Esophagus squamous epithelium (tissue), 5 donors: ENCODE measurements around the gene CTNND2. TPM values are rescaled to one million over a fixed set of nuclear protein-coding genes. Genes with fewer than 3 reads are reported as not detected.

Source experiments
- DNase-seq: peaks from one replicate; lab custom pipeline; 2025; lab: John Stamatoyannopoulos, UW
- H3K27ac ChIP-seq, 4 donors: fragments of 200-600 bp; sonication (generic); one replicate each; pipeline ENCODE4 v1.5.1; 2016 to 2019; ENCODE audit warnings: mild to moderate bottlenecking in 1 of 4
- H3K27me3 ChIP-seq, 4 donors: fragments of 200-600 bp; sonication (generic); 1 replicate in 3 of 4; 2 replicates in 1 of 4; pipeline versions ENCODE4 v1.5.1 to v1.6.0; 2017 to 2021; ENCODE audit warnings: antibody characterized with exemption in 1 of 4
- H3K36me3 ChIP-seq, 3 donors: fragments of 200-600 bp; sonication (generic); one replicate each; pipeline ENCODE4 v1.5.1; 2016 to 2019
- H3K4me1 ChIP-seq, 3 donors: fragments of 200-600 bp; sonication (generic); one replicate each; pipeline ENCODE4 v1.5.1; 2017 to 2019
- H3K4me3 ChIP-seq, 4 donors: fragments of 200-600 bp; sonication (generic); 1 replicate in 3 of 4; 2 replicates in 1 of 4; pipeline ENCODE4 v1.5.1; 2016 to 2019; ENCODE audit warnings: mild to moderate bottlenecking in 2 of 4, moderate library complexity in 1 of 4
- H3K9me3 ChIP-seq, 3 donors: fragments of 200-600 bp; sonication (generic); one replicate each; pipeline ENCODE4 v1.5.1; 2016 to 2019
- POLR2A ChIP-seq, 4 donors: fragments of 450-650 bp; IDR thresholded peaks; one replicate each; pipeline ENCODE4 v1.6.1; 2017; ENCODE audit warnings: antibody characterized with exemption in 4 of 4, mild to moderate bottlenecking in 4 of 4, moderate library complexity in 3 of 4
- WGBS, 2 donors: methylation state at CpG; one replicate each; pipeline ENCODE4 v1.1.5; 2018; 5-methylcytosine and 5-hydroxymethylcytosine counted together
- intact Hi-C: fragments of 100-400 bp; cut with DNase I; formaldehyde crosslinking; loops from one replicate; pipeline ENCODE4 v1.15.0; 2022
- total RNA-seq, 4 donors: library from RNA; depleted of rRNA; stranded (reverse); fragments of >200 nt; gene quantifications; one replicate each; pipeline ENCODE4 v1.1.0, GENCODE V29; 2016
- TF ChIP-seq, protein P1 (sequence below), 6 experiments: fragments of 450-650 bp in 4 of 6; fragments of 200-600 bp in 2 of 6; sonication (generic) in 2 of 6; IDR thresholded peaks; one replicate each; pipeline ENCODE4 v1.5.1; 2016 to 2019; ENCODE audit warnings: antibody characterized with exemption in 6 of 6, mild to moderate bottlenecking in 4 of 6, moderate library complexity in 4 of 6
- donor health status: DM: yes; HTN: yes; CAD: no.

CTNND2 gene
- total RNA-seq, 4 donors from 2014 or later, result 0.38 to 0.50 TPM; not detected in 2

DNA sequence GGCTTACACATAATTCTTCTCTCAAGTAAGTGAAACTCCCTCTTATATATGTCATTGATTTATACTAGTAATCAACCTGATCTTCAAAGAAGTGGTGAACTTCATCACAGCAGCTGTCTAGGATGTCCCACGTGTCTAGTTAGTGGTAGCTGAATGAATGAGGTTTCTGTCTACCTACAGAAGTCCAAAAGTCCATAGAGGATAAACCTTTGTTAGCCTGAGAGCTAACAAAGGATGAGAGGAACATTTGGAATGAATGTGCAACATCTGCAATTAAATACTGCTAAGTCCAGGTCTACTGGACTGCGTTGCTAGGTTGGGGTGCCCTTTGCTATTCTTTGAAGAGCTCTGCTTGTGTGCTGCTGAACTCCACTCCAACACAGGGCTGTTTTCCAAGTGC is 929.4 kb downstream of the CTNND2 start:
- Histone ChIP-seq H3K27me3 (peaks cover 0 to 5% (median 0%) of the 10 kb centered on the region in 4 donors), H3K4me1 (no peaks in the 10 kb centered on the region), H3K9me3 (no peaks in the 10 kb centered on the region), H3K4me3 (no peak overlapping the region), H3K36me3 (no peaks in the 10 kb centered on the region), H3K27ac (no peak overlapping the region)
- intact Hi-C loops, result no loop called here
- 54 to 89% methylated on average over 2 of the region's 2 CpGs for WGBS, 2 donors
- TF ChIP-seq, protein P1, sequence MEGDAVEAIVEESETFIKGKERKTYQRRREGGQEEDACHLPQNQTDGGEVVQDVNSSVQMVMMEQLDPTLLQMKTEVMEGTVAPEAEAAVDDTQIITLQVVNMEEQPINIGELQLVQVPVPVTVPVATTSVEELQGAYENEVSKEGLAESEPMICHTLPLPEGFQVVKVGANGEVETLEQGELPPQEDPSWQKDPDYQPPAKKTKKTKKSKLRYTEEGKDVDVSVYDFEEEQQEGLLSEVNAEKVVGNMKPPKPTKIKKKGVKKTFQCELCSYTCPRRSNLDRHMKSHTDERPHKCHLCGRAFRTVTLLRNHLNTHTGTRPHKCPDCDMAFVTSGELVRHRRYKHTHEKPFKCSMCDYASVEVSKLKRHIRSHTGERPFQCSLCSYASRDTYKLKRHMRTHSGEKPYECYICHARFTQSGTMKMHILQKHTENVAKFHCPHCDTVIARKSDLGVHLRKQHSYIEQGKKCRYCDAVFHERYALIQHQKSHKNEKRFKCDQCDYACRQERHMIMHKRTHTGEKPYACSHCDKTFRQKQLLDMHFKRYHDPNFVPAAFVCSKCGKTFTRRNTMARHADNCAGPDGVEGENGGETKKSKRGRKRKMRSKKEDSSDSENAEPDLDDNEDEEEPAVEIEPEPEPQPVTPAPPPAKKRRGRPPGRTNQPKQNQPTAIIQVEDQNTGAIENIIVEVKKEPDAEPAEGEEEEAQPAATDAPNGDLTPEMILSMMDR (IDR thresholded peaks at IDR 0.05), result no peak
- TF ChIP-seq POLR2A (IDR thresholded peaks at IDR 0.05), result no peak
- no peak for DNase-seq

DNA sequence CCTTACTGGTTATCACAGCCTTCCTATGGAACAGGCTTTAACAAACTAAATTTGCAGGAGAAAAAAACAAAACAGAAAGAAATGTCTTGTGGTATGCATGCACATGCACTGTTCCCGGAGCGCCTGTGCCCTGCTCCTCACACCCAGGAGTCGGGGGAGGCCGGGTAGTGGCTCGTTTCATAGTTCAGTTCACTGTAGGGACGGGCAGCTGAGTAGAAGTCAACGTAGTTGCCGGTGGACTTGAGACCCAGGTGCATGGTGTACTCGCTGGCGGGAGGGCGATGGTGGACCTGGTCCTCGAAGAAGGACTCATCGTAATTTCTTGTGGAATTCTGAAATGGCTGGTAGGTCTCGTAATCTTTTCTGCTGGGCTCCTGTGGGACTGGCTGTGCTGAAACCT is 930.9 kb downstream of the CTNND2 start:
- intact Hi-C loops, result no loop called here
- H3K4me1 ChIP-seq, result no peaks in the 10 kb centered on the region
- WGBS, 2 donors, result 82 to 86% methylated on average over 13 to 14 of the region's 14 CpGs
- no peaks in the 10 kb centered on the region for H3K9me3 ChIP-seq
- TF ChIP-seq POLR2A (IDR thresholded peaks at IDR 0.05), result no peak
- TF ChIP-seq, protein P1 (IDR thresholded peaks at IDR 0.05), result no peak
- H3K27me3 ChIP-seq, result peaks cover 0 to 5% (median 0%) of the 10 kb centered on the region in 4 donors
- DNase-seq, result no peak
- H3K36me3 ChIP-seq, result no peaks in the 10 kb centered on the region
- no peak overlapping the region for H3K27ac ChIP-seq
- no peak overlapping the region for H3K4me3 ChIP-seq

DNA sequence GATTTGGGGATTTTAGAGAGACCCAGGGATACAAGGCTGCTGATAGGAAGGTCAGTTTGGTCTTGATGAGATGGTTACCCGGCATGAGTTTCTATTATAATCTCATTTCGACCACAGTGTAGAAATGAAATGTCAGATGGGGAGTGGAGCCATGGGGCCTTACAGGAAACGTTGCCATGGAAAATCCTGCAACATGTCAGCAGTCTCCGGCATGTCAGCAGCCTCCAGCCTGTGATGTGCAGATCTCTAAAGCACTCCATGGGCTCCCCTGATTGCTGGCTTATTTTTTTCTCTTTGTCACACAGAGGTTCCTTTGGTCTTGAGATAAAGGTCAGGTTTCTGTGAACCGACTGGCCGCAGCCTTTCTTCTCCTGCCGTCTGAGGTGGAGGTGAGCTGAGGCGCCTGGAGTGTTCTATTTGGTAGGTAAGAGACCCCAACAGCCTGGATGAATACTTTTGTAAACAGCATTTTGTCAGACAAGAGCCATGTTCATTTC is 934.5 kb downstream of the CTNND2 start:
- TF ChIP-seq POLR2A (IDR thresholded peaks at IDR 0.05), result no peak
- TF ChIP-seq, protein P1 (IDR thresholded peaks at IDR 0.05), result no peak
- DNase-seq, result no peak
- Histone ChIP-seq H3K4me1 (no peaks in the 10 kb centered on the region), H3K27ac (no peak overlapping the region), H3K4me3 (no peak overlapping the region), H3K9me3 (no peaks in the 10 kb centered on the region), H3K36me3 (no peaks in the 10 kb centered on the region), H3K27me3 (no peaks in the 10 kb centered on the region)
- intact Hi-C loops, result no loop called here
- WGBS, 2 donors, result 59 to 70% methylated on average over 5 to 7 of the region's 8 CpGs

DNA sequence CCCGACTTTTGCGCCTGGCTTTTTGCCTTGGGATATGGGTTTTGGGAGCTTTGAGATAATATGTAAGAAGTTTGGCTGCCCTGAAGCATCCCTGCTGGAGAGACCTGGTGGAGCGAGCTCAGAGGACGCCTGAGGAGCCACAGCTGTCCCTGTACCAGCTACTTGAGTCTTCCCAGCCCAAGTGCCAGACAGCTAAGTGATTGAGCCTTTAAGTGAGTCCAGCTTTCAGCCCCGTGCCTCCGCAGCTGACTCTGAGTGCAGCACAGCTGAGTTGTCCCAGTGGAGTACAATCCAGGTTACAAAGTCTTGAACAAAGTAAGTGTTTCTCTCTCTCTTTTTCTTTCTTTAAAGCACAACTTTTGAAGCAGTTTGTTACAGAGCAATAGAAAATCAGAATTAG is 939.4 kb downstream of the CTNND2 start:
- Histone ChIP-seq H3K27me3 (no peaks in the 10 kb centered on the region), H3K36me3 (no peaks in the 10 kb centered on the region), H3K4me1 (peaks cover 0 to 4% (median 0%) of the 10 kb centered on the region in 3 donors), H3K9me3 (peaks cover 0 to under 1% (median 0%) of the 10 kb centered on the region in 3 donors), H3K4me3 (no peak overlapping the region), H3K27ac (no peak overlapping the region)
- 67 to 74% methylated on average over 5 to 6 of the region's 6 CpGs for WGBS, 2 donors
- DNase-seq, result no peak
- TF ChIP-seq, protein P1 (IDR thresholded peaks at IDR 0.05), result no peak
- no peak for TF ChIP-seq POLR2A (IDR thresholded peaks at IDR 0.05)
- intact Hi-C loops, result no loop called here

DNA sequence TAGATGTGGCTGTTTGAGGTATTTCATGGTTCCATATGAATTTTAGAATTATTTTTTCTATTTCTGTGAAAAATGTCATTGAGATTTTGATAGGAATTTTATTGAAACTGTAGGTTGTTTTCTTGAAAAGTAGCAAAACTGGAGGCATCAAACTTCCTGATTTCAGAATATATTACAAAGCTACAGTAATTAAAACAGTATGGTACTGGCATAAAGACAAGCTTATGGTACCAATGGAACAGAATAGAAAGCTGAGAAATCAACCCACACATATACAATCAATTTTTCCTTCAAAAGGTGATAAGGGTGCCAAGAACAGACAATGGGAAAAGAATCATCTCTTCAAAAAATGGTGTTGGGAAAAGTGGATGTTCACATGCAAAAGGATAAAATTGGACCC is 945.5 kb downstream of the CTNND2 start:
- no peak overlapping the region for H3K27ac ChIP-seq
- no peaks in the 10 kb centered on the region for H3K36me3 ChIP-seq
- TF ChIP-seq, protein P1 (IDR thresholded peaks at IDR 0.05), result no peak
- no peak for TF ChIP-seq POLR2A (IDR thresholded peaks at IDR 0.05)
- intact Hi-C loops, result no loop called here
- H3K27me3 ChIP-seq, result no peaks in the 10 kb centered on the region
- peaks cover 0 to 4% (median 0%) of the 10 kb centered on the region in 3 donors for H3K4me1 ChIP-seq
- no peak overlapping the region for H3K4me3 ChIP-seq
- no peak for DNase-seq
- peaks cover 0 to 19% (median 0%) of the 10 kb centered on the region in 3 donors for H3K9me3 ChIP-seq
